GM12872 (cell line): ENCODE data around the gene AGTPBP1.

ENCODE experiments used
- CTCF ChIP-seq: IDR thresholded peaks from 3 replicates; pipeline ENCODE4 v1.5.1; 2011; ENCODE audit warnings: low read depth, mild to moderate bottlenecking, low read length, moderate library complexity; ENCODE audit not compliant: insufficient read depth

AGTPBP1 gene

GRCh38 chr9:85667374-85667773 lies 74.4 kb downstream of the AGTPBP1 start:
- no peak for TF ChIP-seq CTCF

- TF ChIP-seq CTCF, result no peak
These were observed 75.7 kb downstream of the AGTPBP1 start for GRCh38 chr9:85666086-85666485.

GRCh38 chr9:85662573-85662972 lies 79.2 kb downstream of the AGTPBP1 start:
- TF ChIP-seq CTCF, result no peak

- TF ChIP-seq CTCF, result no peak
These were observed 83.0 kb downstream of the AGTPBP1 start for GRCh38 chr9:85658716-85659115.

GRCh38 chr9:85653153-85653552 lies 88.6 kb downstream of the AGTPBP1 start:
- TF ChIP-seq CTCF, result no peak

- TF ChIP-seq CTCF, result no peak
These were observed 94.2 kb downstream of the AGTPBP1 start for GRCh38 chr9:85647571-85647970.

GRCh38 chr9:85645909-85646627 lies 95.7 kb downstream of the AGTPBP1 start:
- TF ChIP-seq CTCF, result no peak
